A549 (cell line): ENCODE data around the gene NOL9. TPM values are rescaled to one million over a fixed set of nuclear protein-coding genes. Genes with fewer than 3 reads are reported as not detected.

ENCODE experiments used
- ATAC-seq, 2 experiments: fragments of 200-7000 bp in 1 of 2; fragments of >200 bp in 1 of 2; cut with Nextera tagmentation in 1 of 2; cut with Tn5 transposase in 1 of 2; 3 replicates each; pipeline versions ENCODE4 v1.8.0 to v1.9.1; 2018 to 2020; ENCODE audit warnings: mild to moderate bottlenecking in 1 of 2, moderate library complexity in 1 of 2
- CTCF ChIA-PET: fragments of 300-600 bp; sonication (Branson Sonifier 250); formaldehyde crosslinking; extraction: SDS; loops from one replicate; lab custom pipeline; 2021; ENCODE audit warnings: antibody characterized with exemption, inconsistent platforms; lab: Yijun Ruan, JAX
- POLR2A ChIA-PET: fragments of 350-600 bp; formaldehyde crosslinking; extraction: SDS; loops from one replicate; lab custom pipeline; 2021; ENCODE audit warnings: antibody characterized with exemption, inconsistent platforms; lab: Yijun Ruan, JAX
- DNase-seq, 2 experiments: peaks; one replicate each; pipeline versions ENCODE4 v3.0.0 to v3.0.0-alpha.2; 2011 to 2016; ENCODE audit warnings: low read depth in 1 of 2, low spot score in 1 of 2
- FAIRE-seq: peaks from 2 replicates; lab custom pipeline; 2011; peaks lifted over from hg19 to GRCh38; lab: Jason Lieb, UNC
- H3K27ac ChIP-seq, 2 experiments: fragments of >200 bp; sonication (Bioruptor Twin); formaldehyde crosslinking; 3 replicates each; pipeline ENCODE4 v1.5.1; 2016 to 2017
- H3K4me1 ChIP-seq: fragments of >200 bp; sonication (Bioruptor Twin); formaldehyde crosslinking; 3 replicates; pipeline ENCODE4 v1.6.1; 2016
- H3K4me2 ChIP-seq: fragments of >200 bp; sonication (Bioruptor Twin); formaldehyde crosslinking; 3 replicates; pipeline ENCODE4 v1.6.1; 2016
- H3K4me3 ChIP-seq: fragments of >200 bp; sonication (Bioruptor Twin); formaldehyde crosslinking; 3 replicates; pipeline ENCODE4 v1.5.1; 2016
- H3K9me3 ChIP-seq: fragments of >200 bp; sonication (Bioruptor Twin); formaldehyde crosslinking; 3 replicates; pipeline ENCODE4 v1.6.1; 2016
- CBX8 ChIP-seq: fragments of 200-600 bp; sonication (generic); IDR thresholded peaks from 2 replicates; pipeline ENCODE4 v1.6.1; 2016
- EHF ChIP-seq: fragments of 250-450 bp; sonication (Bioruptor Pico); IDR thresholded peaks from 2 replicates; pipeline ENCODE4 v1.5.0; 2020; ENCODE audit warnings: mild to moderate bottlenecking
- EHMT2 ChIP-seq: fragments of 200-600 bp; sonication (generic); IDR thresholded peaks from 2 replicates; pipeline ENCODE4 v1.6.1; 2016; ENCODE audit warnings: antibody characterized with exemption, low read depth, mild to moderate bottlenecking, moderate library complexity
- EP300 ChIP-seq, 2 experiments: fragments of >200 bp; sonication (Bioruptor Twin); formaldehyde crosslinking; IDR thresholded peaks; 2 replicates in 1 of 2; 3 replicates in 1 of 2; pipeline ENCODE4 v1.6.1; 2016 to 2017
- ESRRA ChIP-seq: fragments of 150-350 bp; IDR thresholded peaks from 2 replicates; pipeline ENCODE4 v1.6.1; 2014; ENCODE audit warnings: mild to moderate bottlenecking, low read length, borderline replicate concordance
- FOSB ChIP-seq: fragments of 250-450 bp; sonication (Bioruptor Pico); IDR thresholded peaks from 2 replicates; pipeline ENCODE4 v1.5.0; 2020; ENCODE audit warnings: mild to moderate bottlenecking, moderate library complexity
- FOSL2 ChIP-seq, 2 experiments: fragments of 450-650 bp in 1 of 2; fragments of >200 bp in 1 of 2; sonication (Bioruptor Twin) in 1 of 2; formaldehyde crosslinking; IDR thresholded peaks; 2 replicates each; pipeline versions ENCODE4 v1.5.0 to v1.6.1; 2016 to 2020; ENCODE audit warnings: mild to moderate bottlenecking in 1 of 2, moderate library complexity in 1 of 2
- FOXS1 ChIP-seq: fragments of 250-450 bp; sonication (Bioruptor Pico); IDR thresholded peaks from 2 replicates; pipeline ENCODE4 v1.5.0; 2020; ENCODE audit warnings: mild to moderate bottlenecking, moderate library complexity
- HEYL ChIP-seq: fragments of 250-450 bp; sonication (Bioruptor Pico); IDR thresholded peaks from 2 replicates; pipeline ENCODE4 v1.8.0; 2021; ENCODE audit warnings: mild to moderate bottlenecking, moderate library complexity
- JUNB ChIP-seq: fragments of >200 bp; sonication (Bioruptor Twin); formaldehyde crosslinking; IDR thresholded peaks from 2 replicates; pipeline ENCODE4 v1.6.1; 2016
- KDM1A ChIP-seq: fragments of 200-600 bp; sonication (generic); IDR thresholded peaks from 2 replicates; pipeline ENCODE4 v1.6.1; 2016; ENCODE audit warnings: low read depth, mild to moderate bottlenecking
- MAFK ChIP-seq: fragments of 450-650 bp; IDR thresholded peaks from 2 replicates; pipeline ENCODE4 v1.6.1; 2014; ENCODE audit not compliant: partially characterized antibody
- MAZ ChIP-seq: fragments of 150-350 bp; IDR thresholded peaks from 2 replicates; pipeline ENCODE4 v1.6.1; 2014; ENCODE audit warnings: antibody characterized with exemption, low read depth, low read length, borderline replicate concordance
- NR3C1 ChIP-seq: fragments of >200 bp; sonication (Bioruptor Twin); formaldehyde crosslinking; IDR thresholded peaks from 3 replicates; pipeline ENCODE4 v1.6.1; 2017
- POLR2AphosphoS2 ChIP-seq: conservative IDR thresholded peaks from 2 replicates; pipeline ENCODE4 v1.6.1; 2012; ENCODE audit warnings: low read length, improper control_type of control experiment, inconsistent platforms
- SMC3 ChIP-seq: fragments of >200 bp; sonication (Bioruptor Twin); formaldehyde crosslinking; IDR thresholded peaks from 3 replicates; pipeline ENCODE4 v1.6.1; 2018; ENCODE audit warnings: inconsistent platforms
- SREBF2 ChIP-seq: fragments of 450-650 bp; IDR thresholded peaks from 2 replicates; pipeline ENCODE4 v1.6.1; 2014; ENCODE audit warnings: mild to moderate bottlenecking, moderate library complexity
- TP53 ChIP-seq: fragments of 250-450 bp; sonication (Bioruptor Pico); IDR thresholded peaks from 2 replicates; pipeline ENCODE4 v1.5.0; 2021; ENCODE audit warnings: mild to moderate bottlenecking, moderate library complexity
- ZFP36 ChIP-seq: fragments of 450-650 bp; IDR thresholded peaks from 2 replicates; pipeline ENCODE4 v1.6.1; 2014; ENCODE audit warnings: borderline replicate concordance; ENCODE audit not compliant: partially characterized antibody
- ZNF302 ChIP-seq: fragments of 250-450 bp; sonication (Bioruptor Pico); IDR thresholded peaks from 2 replicates; pipeline ENCODE4 v1.9.0; 2021; ENCODE audit warnings: inconsistent platforms, mild to moderate bottlenecking, moderate library complexity
- WGBS: methylation state at CpG from one replicate; pipeline ENCODE4 v1.1.6; 2017; ENCODE audit errors: missing lambda C conversion rate; 5-methylcytosine and 5-hydroxymethylcytosine counted together
- polyA plus RNA-seq, 4 experiments: library from polyadenylated mRNA; depleted of rRNA in 3 of 4; stranded (reverse); fragments of >200 nt; fragmentation: RNase III in 1 of 4; extraction: RNeasy Plus Mini Kit Qiagen cat#74134 plus additional on column Dnase treatment in 1 of 4; gene quantifications; 2 replicates in 3 of 4; 3 replicates in 1 of 4; pipeline ENCODE4 v1.2.3, GENCODE V29; 2011 to 2017
- TF ChIP-seq, protein P1 (sequence below): fragments of 250-450 bp; sonication (Bioruptor Pico); IDR thresholded peaks from 2 replicates; pipeline ENCODE4 v1.5.0; 2021; ENCODE audit warnings: mild to moderate bottlenecking, moderate library complexity, borderline replicate concordance

The NOL9 gene
- polyA plus RNA-seq, 2 of the 4 experiments (the other 2 are of a cell fraction) = 4.4 to 19.3 TPM

- Histone ChIP-seq H3K4me1 (peaks cover 2% of the 10 kb centered on the region; the same call in 1 of the 3 replicates), H3K4me2 (no peak overlapping the region), H3K4me3 (no peak overlapping the region), H3K9me3 (no peaks in the 10 kb centered on the region), H3K27ac (no peak overlapping the region)
- DNase-seq = no peak
- FAIRE-seq = no peak
- 89% methylated on average over 13 of the region's 31 CpGs for WGBS
- POLR2A ChIA-PET = no interaction called here
- TF ChIP-seq HEYL (CRISPR knock-in tag) (no peak), ESRRA (no peak)
- no peak for ATAC-seq
- CTCF ChIA-PET = interaction anchor here (0.8 to 8.8 kb wide), 4 partner anchors 12 to 22 kb away, joined by 3 to 54 read pairs (median 4); partner anchors contain the start of gene PLEKHG5
These were observed 52.1 kb downstream of the NOL9 start for GRCh38 chr1:6502000-6502891.

GRCh38 chr1:6501279-6501813 lies 53.0 kb downstream of the NOL9 start:
- DNase-seq (no peak), FAIRE-seq (no peak), ATAC-seq (no peak)
- Histone ChIP-seq H3K27ac (no peak overlapping the region), H3K4me2 (no peak overlapping the region), H3K4me3 (no peak overlapping the region), H3K9me3 (no peaks in the 10 kb centered on the region), H3K4me1 (peaks cover 8% of the 10 kb centered on the region)
- WGBS = 80% methylated on average over 8 of the region's 10 CpGs
- ChIA-PET POLR2A (no interaction called here), CTCF (interaction anchor here (0.8 to 8.8 kb wide), 3 partner anchors 11 to 22 kb away, joined by 3 to 54 read pairs (median 4); partner anchors contain the start of gene PLEKHG5)
- TF ChIP-seq JUNB = no peak
- no peak for TF ChIP-seq ZFP36
- TF ChIP-seq EHF (CRISPR knock-in tag) = no peak
- TF ChIP-seq FOSL2 (IDR thresholded peaks at IDR 0.05) = no peak
- no peak for TF ChIP-seq FOSL2 (CRISPR knock-in tag; IDR thresholded peaks at IDR 0.05)
- TF ChIP-seq SMC3 = no peak
- TF ChIP-seq FOSB (CRISPR knock-in tag) = no peak
- no peak for TF ChIP-seq POLR2AphosphoS2
- no peak for TF ChIP-seq CBX8
- no peak for TF ChIP-seq SREBF2
- TF ChIP-seq MAFK = no peak
- TF ChIP-seq HEYL (CRISPR knock-in tag) = no peak
- TF ChIP-seq KDM1A = no peak
- no peak for TF ChIP-seq ZNF302 (CRISPR knock-in tag)
- TF ChIP-seq EHMT2 = no peak
- TF ChIP-seq, protein P1, sequence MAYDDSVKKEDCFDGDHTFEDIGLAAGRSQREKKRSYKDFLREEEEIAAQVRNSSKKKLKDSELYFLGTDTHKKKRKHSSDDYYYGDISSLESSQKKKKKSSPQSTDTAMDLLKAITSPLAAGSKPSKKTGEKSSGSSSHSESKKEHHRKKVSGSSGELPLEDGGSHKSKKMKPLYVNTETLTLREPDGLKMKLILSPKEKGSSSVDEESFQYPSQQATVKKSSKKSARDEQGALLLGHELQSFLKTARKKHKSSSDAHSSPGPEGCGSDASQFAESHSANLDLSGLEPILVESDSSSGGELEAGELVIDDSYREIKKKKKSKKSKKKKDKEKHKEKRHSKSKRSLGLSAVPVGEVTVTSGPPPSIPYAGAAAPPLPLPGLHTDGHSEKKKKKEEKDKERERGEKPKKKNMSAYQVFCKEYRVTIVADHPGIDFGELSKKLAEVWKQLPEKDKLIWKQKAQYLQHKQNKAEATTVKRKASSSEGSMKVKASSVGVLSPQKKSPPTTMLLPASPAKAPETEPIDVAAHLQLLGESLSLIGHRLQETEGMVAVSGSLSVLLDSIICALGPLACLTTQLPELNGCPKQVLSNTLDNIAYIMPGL (CRISPR knock-in tag) = no peak
- TF ChIP-seq TP53 = no peak
- no peak for TF ChIP-seq EP300 (IDR thresholded peaks at IDR 0.05)
- no peak for TF ChIP-seq FOXS1 (CRISPR knock-in tag)
- TF ChIP-seq MAZ = no peak
- TF ChIP-seq NR3C1 = no peak
